ENCODE data around the gene C2orf78.

- TF ChIP-seq, protein P1, sequence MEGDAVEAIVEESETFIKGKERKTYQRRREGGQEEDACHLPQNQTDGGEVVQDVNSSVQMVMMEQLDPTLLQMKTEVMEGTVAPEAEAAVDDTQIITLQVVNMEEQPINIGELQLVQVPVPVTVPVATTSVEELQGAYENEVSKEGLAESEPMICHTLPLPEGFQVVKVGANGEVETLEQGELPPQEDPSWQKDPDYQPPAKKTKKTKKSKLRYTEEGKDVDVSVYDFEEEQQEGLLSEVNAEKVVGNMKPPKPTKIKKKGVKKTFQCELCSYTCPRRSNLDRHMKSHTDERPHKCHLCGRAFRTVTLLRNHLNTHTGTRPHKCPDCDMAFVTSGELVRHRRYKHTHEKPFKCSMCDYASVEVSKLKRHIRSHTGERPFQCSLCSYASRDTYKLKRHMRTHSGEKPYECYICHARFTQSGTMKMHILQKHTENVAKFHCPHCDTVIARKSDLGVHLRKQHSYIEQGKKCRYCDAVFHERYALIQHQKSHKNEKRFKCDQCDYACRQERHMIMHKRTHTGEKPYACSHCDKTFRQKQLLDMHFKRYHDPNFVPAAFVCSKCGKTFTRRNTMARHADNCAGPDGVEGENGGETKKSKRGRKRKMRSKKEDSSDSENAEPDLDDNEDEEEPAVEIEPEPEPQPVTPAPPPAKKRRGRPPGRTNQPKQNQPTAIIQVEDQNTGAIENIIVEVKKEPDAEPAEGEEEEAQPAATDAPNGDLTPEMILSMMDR (conservative IDR thresholded peaks at IDR 0.05; ENCODE audit: low read length): no peak
- TF ChIP-seq EZH2phosphoT487 (IDR thresholded peaks at IDR 0.05; ENCODE audit: borderline replicate concordance, low read depth, low read length): no peak
These were observed 39.4 kb downstream of the C2orf78 start for GRCh38 chr2:73823416-73823815.
